Hepatocyte (in vitro differentiated cells): Measurements from ENCODE around the gene PDS5A. TPM values are rescaled to one million over a fixed set of nuclear protein-coding genes. Genes with fewer than 3 reads are reported as not detected.

ENCODE experiments used
- DNase-seq: peaks from one replicate; pipeline ENCODE4 v3.0.0-alpha.2; 2016; ENCODE audit warnings: low spot score
- H2AFZ ChIP-seq: fragments of 200-600 bp; sonication (generic); 2 replicates; pipeline ENCODE4 v1.6.0; 2016; ENCODE audit warnings: antibody characterized with exemption, mild to moderate bottlenecking
- H3K27ac ChIP-seq: fragments of 200-600 bp; sonication (generic); 2 replicates; pipeline ENCODE4 v1.5.1; 2016; ENCODE audit warnings: mild to moderate bottlenecking
- H3K27me3 ChIP-seq: fragments of 200-600 bp; sonication (generic); 2 replicates; pipeline ENCODE4 v1.6.1; 2016
- H3K36me3 ChIP-seq: fragments of 200-600 bp; sonication (generic); replicated peaks from 2 replicates; pipeline ENCODE4 v1.5.1; 2016; ENCODE audit warnings: low read depth; ENCODE audit not compliant: insufficient read depth
- H3K4me1 ChIP-seq: fragments of 200-600 bp; sonication (generic); 2 replicates; pipeline ENCODE4 v1.5.1; 2016; ENCODE audit warnings: mild to moderate bottlenecking, moderate library complexity; ENCODE audit not compliant: insufficient read depth
- H3K4me2 ChIP-seq: fragments of 200-600 bp; sonication (generic); 2 replicates; pipeline ENCODE4 v1.6.0; 2016
- H3K4me3 ChIP-seq: fragments of 200-600 bp; sonication (generic); 2 replicates; pipeline ENCODE4 v1.5.1; 2016; ENCODE audit warnings: mild to moderate bottlenecking
- H3K79me2 ChIP-seq: fragments of 200-600 bp; sonication (generic); 2 replicates; pipeline ENCODE4 v1.6.0; 2017; ENCODE audit warnings: mild to moderate bottlenecking
- H3K9me2 ChIP-seq: fragments of 200-600 bp; sonication (generic); replicated peaks from 2 replicates; pipeline ENCODE4 v1.6.0; 2017; ENCODE audit warnings: mild to moderate bottlenecking; ENCODE audit not compliant: insufficient read depth
- H3K9me3 ChIP-seq: fragments of 200-600 bp; sonication (generic); 2 replicates; pipeline ENCODE4 v1.5.1; 2016; ENCODE audit warnings: low read depth, mild to moderate bottlenecking
- H4K20me1 ChIP-seq: fragments of 200-600 bp; sonication (generic); 2 replicates; pipeline ENCODE4 v1.6.0; 2016; ENCODE audit warnings: mild to moderate bottlenecking; ENCODE audit not compliant: insufficient read depth, poor library complexity, severe bottlenecking
- EZH2 ChIP-seq: fragments of 200-600 bp; sonication (generic); IDR thresholded peaks from 2 replicates; pipeline ENCODE4 v1.6.1; 2016; ENCODE audit warnings: antibody characterized with exemption, mild to moderate bottlenecking, borderline replicate concordance
- EZH2phosphoT487 ChIP-seq: fragments of 200-600 bp; sonication (generic); IDR thresholded peaks from one replicate; pipeline ENCODE4 v1.6.1; 2018; ENCODE audit warnings: antibody characterized with exemption, mild to moderate bottlenecking, low read depth, moderate library complexity; ENCODE audit not compliant: unreplicated experiment, severe bottlenecking
- WGBS: methylation state at CpG from one replicate; pipeline ENCODE4 v1.1.6; 2016; ENCODE audit warnings: low lambda C conversion rate; ENCODE audit errors: missing lambda C conversion rate; 5-methylcytosine and 5-hydroxymethylcytosine counted together
- polyA plus RNA-seq: library from polyadenylated mRNA; unstranded; fragments of >200 nt; fragmentation: Nextera tagmentation; extraction: Ambion mirVana; gene quantifications from 2 replicates; pipeline ENCODE4 v1.2.1, GENCODE V29; 2016
- total RNA-seq: library from RNA; depleted of rRNA; stranded (reverse); fragments of >200 nt; gene quantifications from 2 replicates; pipeline ENCODE4 v1.2.3, GENCODE V29; 2014
- TF ChIP-seq, protein P1 (sequence below): fragments of 200-600 bp; sonication (generic); IDR thresholded peaks from 2 replicates; pipeline ENCODE4 v1.5.1; 2016; ENCODE audit warnings: antibody characterized with exemption, mild to moderate bottlenecking; ENCODE audit not compliant: poor library complexity

Gene PDS5A
- total and polyA plus RNA-seq, 2 experiments from 2014 or later = 24.6 to 69.2 TPM

- TF ChIP-seq EZH2phosphoT487 (no peak), EZH2 (no peak)
- TF ChIP-seq, protein P1, sequence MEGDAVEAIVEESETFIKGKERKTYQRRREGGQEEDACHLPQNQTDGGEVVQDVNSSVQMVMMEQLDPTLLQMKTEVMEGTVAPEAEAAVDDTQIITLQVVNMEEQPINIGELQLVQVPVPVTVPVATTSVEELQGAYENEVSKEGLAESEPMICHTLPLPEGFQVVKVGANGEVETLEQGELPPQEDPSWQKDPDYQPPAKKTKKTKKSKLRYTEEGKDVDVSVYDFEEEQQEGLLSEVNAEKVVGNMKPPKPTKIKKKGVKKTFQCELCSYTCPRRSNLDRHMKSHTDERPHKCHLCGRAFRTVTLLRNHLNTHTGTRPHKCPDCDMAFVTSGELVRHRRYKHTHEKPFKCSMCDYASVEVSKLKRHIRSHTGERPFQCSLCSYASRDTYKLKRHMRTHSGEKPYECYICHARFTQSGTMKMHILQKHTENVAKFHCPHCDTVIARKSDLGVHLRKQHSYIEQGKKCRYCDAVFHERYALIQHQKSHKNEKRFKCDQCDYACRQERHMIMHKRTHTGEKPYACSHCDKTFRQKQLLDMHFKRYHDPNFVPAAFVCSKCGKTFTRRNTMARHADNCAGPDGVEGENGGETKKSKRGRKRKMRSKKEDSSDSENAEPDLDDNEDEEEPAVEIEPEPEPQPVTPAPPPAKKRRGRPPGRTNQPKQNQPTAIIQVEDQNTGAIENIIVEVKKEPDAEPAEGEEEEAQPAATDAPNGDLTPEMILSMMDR = no peak
- H3K36me3 ChIP-seq = no peaks in the 10 kb centered on the region
- WGBS = 86% methylated on average over 8 of the region's 8 CpGs
- peaks cover 99% of the 10 kb centered on the region for H3K79me2 ChIP-seq
- H2AFZ ChIP-seq = no peak overlapping the region
- H3K9me3 ChIP-seq = no peaks in the 10 kb centered on the region
- H3K4me2 ChIP-seq = no peak overlapping the region
- H4K20me1 ChIP-seq = peaks cover 50% of the 10 kb centered on the region
- H3K4me3 ChIP-seq = no peak overlapping the region
- H3K4me1 ChIP-seq = peaks cover 14% of the 10 kb centered on the region
- H3K27ac ChIP-seq = no peak overlapping the region
- H3K9me2 ChIP-seq = no peaks in the 10 kb centered on the region
- no peaks in the 10 kb centered on the region for H3K27me3 ChIP-seq
- no peak for DNase-seq
Measured at GRCh38 chr4:39932776-39933402, 44.8 kb downstream of the PDS5A start.

DNA sequence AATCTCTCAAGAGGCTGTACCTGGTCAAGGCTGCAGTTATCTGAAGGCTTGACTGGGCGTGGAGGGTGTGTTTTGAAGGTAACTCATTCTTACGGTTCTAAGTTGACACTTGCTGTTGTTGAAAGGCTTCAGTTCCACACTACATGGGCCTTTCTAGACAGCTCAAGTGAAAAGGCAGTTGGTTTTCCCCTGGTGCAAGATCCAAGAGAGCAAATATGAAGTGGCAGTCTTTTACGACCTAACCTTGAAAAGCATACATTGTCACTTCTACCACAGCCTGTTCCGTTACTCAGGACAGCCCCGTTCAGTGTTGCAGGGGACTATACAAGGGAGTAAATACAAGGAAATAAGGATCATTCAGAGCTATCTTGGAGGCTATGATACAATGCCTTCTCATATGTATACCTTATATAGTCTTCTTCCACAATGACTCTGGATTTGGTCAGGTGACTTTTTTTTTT lies 46.2 kb downstream of the PDS5A start:
- TF ChIP-seq EZH2 = no peak
- no peak for TF ChIP-seq EZH2phosphoT487
- TF ChIP-seq, protein P1 = no peak
- no peak overlapping the region for H3K4me2 ChIP-seq
- H3K4me1 ChIP-seq = peaks cover 14% of the 10 kb centered on the region
- WGBS = 69% methylated on average over 5 of the region's 5 CpGs
- peaks cover 99% of the 10 kb centered on the region for H3K79me2 ChIP-seq
- no peaks in the 10 kb centered on the region for H3K9me2 ChIP-seq
- H3K9me3 ChIP-seq = no peaks in the 10 kb centered on the region
- H4K20me1 ChIP-seq = peaks cover 36% of the 10 kb centered on the region
- H3K27me3 ChIP-seq = no peaks in the 10 kb centered on the region
- H3K36me3 ChIP-seq = no peaks in the 10 kb centered on the region
- H3K4me3 ChIP-seq = no peak overlapping the region
- peak overlapping the region; percentile 26 for H3K27ac ChIP-seq
- H2AFZ ChIP-seq = no peak overlapping the region
- DNase-seq = peak; percentile 15

DNA sequence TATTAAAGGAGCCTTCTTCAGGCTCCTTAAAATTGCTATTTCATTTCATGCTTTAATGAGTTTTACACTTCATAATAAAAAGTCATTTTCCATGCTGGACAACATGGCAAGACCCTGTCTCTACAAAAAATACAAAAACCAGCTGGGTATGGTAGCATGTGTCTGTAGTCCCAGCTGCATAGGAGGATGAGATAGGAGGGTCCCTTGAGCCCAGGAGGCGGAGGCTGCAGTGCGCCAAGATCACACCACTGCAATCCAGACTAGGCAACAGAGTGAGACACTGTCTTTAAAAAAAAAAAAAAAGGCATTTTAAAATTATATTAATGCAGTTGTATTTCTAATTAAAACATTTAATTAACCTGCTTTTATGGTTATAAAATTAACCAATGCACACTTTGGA lies 49.2 kb downstream of the PDS5A start:
- no peak overlapping the region for H3K4me2 ChIP-seq
- no peak for DNase-seq
- TF ChIP-seq, protein P1 = no peak
- no peak for TF ChIP-seq EZH2phosphoT487
- no peak for TF ChIP-seq EZH2
- no peaks in the 10 kb centered on the region for H3K36me3 ChIP-seq
- H3K4me1 ChIP-seq = peaks cover 7% of the 10 kb centered on the region
- no peak overlapping the region for H3K4me3 ChIP-seq
- H3K79me2 ChIP-seq = peaks cover 93% of the 10 kb centered on the region
- H3K27ac ChIP-seq = no peak overlapping the region
- no peak overlapping the region for H2AFZ ChIP-seq
- WGBS = 100% methylated on average over 2 of the region's 2 CpGs
- H4K20me1 ChIP-seq = peaks cover 21% of the 10 kb centered on the region
- no peaks in the 10 kb centered on the region for H3K9me2 ChIP-seq
- H3K27me3 ChIP-seq = no peaks in the 10 kb centered on the region
- H3K9me3 ChIP-seq = no peaks in the 10 kb centered on the region
